HFFc6 (cell line): ENCODE results near the gene IFT122. TPM values are rescaled to one million over a fixed set of nuclear protein-coding genes. Genes with fewer than 3 reads are reported as not detected.
"Not testable (repeated sequence)": the region's sequence is repeated elsewhere in the genome, so short reads cannot be mapped to it uniquely, and the experiment has no call there.

Experiments
- DNase-seq: peaks from one replicate; pipeline ENCODE4 v3.0.0-alpha.2; 2018
- H3K27ac Mint-ChIP-seq: 2 replicates; pipeline ENCODE4 v1.8.0; 2020; ENCODE audit warnings: mild to moderate bottlenecking, mixed read lengths
- H3K27me3 Mint-ChIP-seq: 2 replicates; pipeline ENCODE4 v1.8.0; 2021; ENCODE audit warnings: mild to moderate bottlenecking, moderate library complexity, mixed read lengths; ENCODE audit not compliant: insufficient read depth
- H3K36me3 Mint-ChIP-seq: 2 replicates; pipeline ENCODE4 v1.8.0; 2021; ENCODE audit warnings: low read depth, mixed read lengths
- H3K4me1 Mint-ChIP-seq: 2 replicates; pipeline ENCODE4 v1.8.0; 2020; ENCODE audit warnings: low read depth, mixed read lengths
- H3K4me3 Mint-ChIP-seq: 2 replicates; pipeline ENCODE4 v1.8.0; 2020; ENCODE audit warnings: mild to moderate bottlenecking, moderate library complexity, mixed read lengths
- H3K9me3 Mint-ChIP-seq: 2 replicates; pipeline ENCODE4 v1.8.0; 2020; ENCODE audit warnings: mild to moderate bottlenecking, mixed read lengths
- total RNA-seq, 6 experiments: library from RNA; stranded (reverse); fragmentation: NEBNext Ultra II Directional; extraction: Animal tissue kit (Norgen Biotek cat#: 25700); gene quantifications; 2 replicates in 1 of 6; 3 replicates in 5 of 6; pipeline ENCODE4 v1.2.3, GENCODE V29; 2021
- TF ChIP-seq, protein P1 (sequence below): fragments of 200-600 bp; sonication (generic); IDR thresholded peaks from 2 replicates; pipeline ENCODE4 v1.5.0; 2021; ENCODE audit warnings: antibody characterized with exemption, mild to moderate bottlenecking

The IFT122 gene
- total RNA-seq, 6 experiments from 2014 or later, result 12.2 to 18.8 (median 18.2) TPM

DNA sequence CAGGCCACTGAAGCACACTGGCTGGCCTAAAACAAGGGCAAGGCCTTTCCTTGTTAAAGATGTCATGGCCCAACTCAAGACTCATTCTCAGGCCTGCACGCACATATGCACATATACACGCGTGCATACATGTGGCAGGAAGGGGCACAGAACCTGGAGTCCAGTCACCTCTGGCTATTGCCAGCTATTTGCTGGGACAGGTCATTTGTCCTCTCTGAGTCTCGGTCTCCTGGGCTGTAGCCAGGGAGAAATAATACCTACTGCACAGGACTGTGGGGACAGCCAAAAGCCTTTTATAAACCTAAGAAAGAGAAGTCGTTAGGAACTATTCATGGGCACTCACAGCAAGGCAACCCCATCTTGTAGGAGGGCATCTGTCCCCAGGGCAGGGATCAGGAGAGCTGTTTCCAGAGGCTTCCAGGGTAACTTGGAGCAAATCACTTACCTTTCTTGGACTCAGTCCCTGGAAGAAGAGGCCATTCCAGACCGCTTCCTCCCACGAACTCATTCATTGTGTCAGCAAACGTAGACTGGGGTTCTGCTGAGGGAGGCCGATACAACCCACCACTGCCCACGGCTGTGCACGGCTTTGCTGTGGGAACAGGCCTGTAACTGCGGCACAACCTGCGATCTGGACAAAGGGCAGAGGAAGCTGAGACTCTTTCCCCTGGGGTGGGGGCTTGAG is 47.3 kb downstream of the IFT122 start:
- Mint-ChIP-seq H3K9me3 (no peaks in the 10 kb centered on the region), H3K27me3 (peaks cover 2% of the 10 kb centered on the region; the same call in 1 of the 2 replicates), H3K4me3 (no peak overlapping the region), H3K36me3 (peaks cover 9% of the 10 kb centered on the region; the same call in 1 of the 2 replicates), H3K27ac (peak overlapping the region; percentile 87), H3K4me1 (peaks cover 53% of the 10 kb centered on the region)
- no peak for DNase-seq
- TF ChIP-seq, protein P1, sequence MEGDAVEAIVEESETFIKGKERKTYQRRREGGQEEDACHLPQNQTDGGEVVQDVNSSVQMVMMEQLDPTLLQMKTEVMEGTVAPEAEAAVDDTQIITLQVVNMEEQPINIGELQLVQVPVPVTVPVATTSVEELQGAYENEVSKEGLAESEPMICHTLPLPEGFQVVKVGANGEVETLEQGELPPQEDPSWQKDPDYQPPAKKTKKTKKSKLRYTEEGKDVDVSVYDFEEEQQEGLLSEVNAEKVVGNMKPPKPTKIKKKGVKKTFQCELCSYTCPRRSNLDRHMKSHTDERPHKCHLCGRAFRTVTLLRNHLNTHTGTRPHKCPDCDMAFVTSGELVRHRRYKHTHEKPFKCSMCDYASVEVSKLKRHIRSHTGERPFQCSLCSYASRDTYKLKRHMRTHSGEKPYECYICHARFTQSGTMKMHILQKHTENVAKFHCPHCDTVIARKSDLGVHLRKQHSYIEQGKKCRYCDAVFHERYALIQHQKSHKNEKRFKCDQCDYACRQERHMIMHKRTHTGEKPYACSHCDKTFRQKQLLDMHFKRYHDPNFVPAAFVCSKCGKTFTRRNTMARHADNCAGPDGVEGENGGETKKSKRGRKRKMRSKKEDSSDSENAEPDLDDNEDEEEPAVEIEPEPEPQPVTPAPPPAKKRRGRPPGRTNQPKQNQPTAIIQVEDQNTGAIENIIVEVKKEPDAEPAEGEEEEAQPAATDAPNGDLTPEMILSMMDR, result no peak

DNA sequence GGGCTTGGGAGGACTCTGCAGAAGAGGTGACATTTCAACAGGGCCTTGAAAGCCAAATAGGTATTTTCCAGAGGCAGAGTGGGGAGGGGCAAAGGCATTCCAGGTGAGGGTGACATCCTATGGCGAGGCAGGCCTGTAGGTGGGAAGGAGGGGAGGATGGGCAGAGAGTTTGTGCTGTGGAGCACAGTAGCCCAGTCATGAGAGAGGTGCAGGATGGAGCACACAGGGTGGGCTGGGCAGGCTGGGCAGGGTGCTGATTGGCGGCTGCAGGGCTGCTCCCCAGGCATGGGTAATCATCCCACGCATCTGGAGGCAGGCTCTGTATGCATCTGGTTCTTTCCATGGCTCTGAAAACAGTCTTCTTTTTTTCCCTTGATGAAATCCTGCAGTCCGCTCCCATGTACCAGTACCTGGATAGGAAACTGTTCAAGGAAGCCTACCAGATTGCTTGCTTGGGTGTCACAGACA is 47.9 kb downstream of the IFT122 start:
- not testable (repeated sequence) for H3K4me3 Mint-ChIP-seq, H3K36me3 Mint-ChIP-seq, H3K27me3 Mint-ChIP-seq, DNase-seq, H3K9me3 Mint-ChIP-seq, H3K27ac Mint-ChIP-seq
- H3K4me1 Mint-ChIP-seq, result peaks cover 47% of the 10 kb centered on the region

DNA sequence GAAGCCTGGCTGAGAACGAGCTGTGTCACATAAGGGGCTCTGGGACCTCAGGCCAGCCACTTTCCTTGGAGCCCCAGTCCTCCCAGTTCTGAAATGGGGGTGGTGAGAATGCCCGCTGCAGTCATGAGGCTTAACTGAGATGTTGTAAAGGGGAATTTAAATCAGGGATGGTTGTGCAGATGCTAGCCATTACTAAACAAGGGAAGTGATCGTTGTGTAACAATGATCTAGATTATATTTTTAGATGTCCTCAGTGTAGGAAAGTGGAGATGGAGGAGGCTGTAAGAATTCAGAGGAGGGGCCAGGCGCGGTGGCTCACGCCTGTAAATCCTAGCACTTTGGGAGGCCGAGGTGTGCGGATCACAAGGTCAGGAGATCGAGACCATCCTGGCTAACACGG is 49.2 kb downstream of the IFT122 start:
- not testable (repeated sequence) for H3K4me3 Mint-ChIP-seq, H3K9me3 Mint-ChIP-seq, H3K27ac Mint-ChIP-seq, DNase-seq, H3K27me3 Mint-ChIP-seq
- Mint-ChIP-seq H3K4me1 (peaks cover 54% of the 10 kb centered on the region), H3K36me3 (peaks cover 13% of the 10 kb centered on the region)

DNA sequence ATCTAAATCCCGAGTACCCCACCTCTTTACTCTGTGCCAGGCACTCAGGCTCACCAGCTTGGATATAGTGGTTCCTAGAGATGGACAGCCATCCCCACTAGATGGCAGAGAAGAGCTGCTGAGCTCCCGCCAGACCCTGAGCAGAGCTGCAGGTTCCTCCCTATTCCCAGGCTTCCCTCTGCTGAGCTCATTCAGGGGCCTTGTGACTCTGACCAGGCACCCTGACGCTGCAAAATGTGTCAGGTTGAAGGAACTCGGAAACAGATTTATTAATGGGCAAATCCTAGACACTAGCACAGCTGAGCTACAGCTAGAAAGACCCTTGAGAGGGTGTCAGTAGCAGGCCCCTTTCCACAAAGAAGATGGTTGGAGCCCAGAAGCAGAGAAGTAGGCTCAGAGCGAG is 50.2 kb downstream of the IFT122 start:
- Mint-ChIP-seq H3K27ac (peak overlapping the region; percentile 94), H3K27me3 (no peaks in the 10 kb centered on the region; the same call in 1 of the 2 replicates), H3K4me3 (no peak overlapping the region), H3K4me1 (peaks cover 56% of the 10 kb centered on the region), H3K9me3 (no peaks in the 10 kb centered on the region), H3K36me3 (peaks cover 13% of the 10 kb centered on the region)
- TF ChIP-seq, protein P1, result peak; percentile 92
- DNase-seq, result peak; percentile 91

DNA sequence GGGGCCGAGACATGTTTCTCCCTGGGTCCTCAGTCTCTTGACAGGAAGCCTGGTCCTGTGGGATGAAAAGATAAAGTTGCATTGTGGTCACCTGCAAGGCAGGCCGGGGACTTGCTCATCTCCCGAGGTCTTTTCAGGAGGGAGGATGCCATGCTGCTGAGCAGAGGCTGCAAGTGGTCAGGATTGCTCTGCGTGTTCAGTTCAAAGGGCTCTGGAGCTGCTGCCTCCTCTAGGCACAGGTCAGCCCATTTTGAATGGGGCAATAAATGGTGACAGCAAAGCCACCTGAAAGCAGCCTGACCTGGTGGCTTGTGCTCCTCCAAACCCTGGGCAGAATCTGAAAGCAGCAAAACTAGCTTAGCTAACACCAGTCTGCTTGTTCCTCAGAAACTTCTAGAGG is 51.1 kb downstream of the IFT122 start:
- H3K4me3 Mint-ChIP-seq, DNase-seq, H3K27me3 Mint-ChIP-seq, H3K9me3 Mint-ChIP-seq: not testable (repeated sequence)
- peaks cover 53% of the 10 kb centered on the region for H3K4me1 Mint-ChIP-seq
- H3K36me3 Mint-ChIP-seq, result peaks cover 13% of the 10 kb centered on the region
- H3K27ac Mint-ChIP-seq, result peak overlapping the region; percentile 94

DNA sequence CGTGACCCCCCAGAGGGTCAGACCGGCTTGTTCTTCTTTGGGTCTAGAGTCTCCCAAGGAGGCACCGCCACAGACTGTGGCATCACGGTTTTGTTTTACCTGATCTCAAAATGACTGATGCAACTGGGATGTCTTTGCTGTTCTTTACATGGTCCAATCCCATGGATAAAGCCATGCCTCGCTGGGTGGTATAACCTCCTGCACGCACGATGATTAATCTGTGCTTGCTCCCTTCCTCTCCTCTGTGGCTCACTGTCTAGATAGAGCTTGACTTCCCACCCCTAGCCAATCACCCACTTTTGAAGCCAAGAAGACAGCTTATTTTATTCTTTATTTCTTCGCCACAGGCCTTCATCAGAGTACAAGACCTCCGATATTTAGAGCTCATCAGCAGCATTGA is 51.8 kb downstream of the IFT122 start:
- Mint-ChIP-seq H3K9me3 (no peaks in the 10 kb centered on the region), H3K4me3 (no peak overlapping the region), H3K4me1 (peaks cover 52% of the 10 kb centered on the region), H3K27me3 (no peaks in the 10 kb centered on the region; the same call in 1 of the 2 replicates), H3K36me3 (peaks cover 17% of the 10 kb centered on the region), H3K27ac (peak overlapping the region; percentile 27; the same call in 1 of the 2 replicates)
- TF ChIP-seq, protein P1, result no peak
- no peak for DNase-seq

DNA sequence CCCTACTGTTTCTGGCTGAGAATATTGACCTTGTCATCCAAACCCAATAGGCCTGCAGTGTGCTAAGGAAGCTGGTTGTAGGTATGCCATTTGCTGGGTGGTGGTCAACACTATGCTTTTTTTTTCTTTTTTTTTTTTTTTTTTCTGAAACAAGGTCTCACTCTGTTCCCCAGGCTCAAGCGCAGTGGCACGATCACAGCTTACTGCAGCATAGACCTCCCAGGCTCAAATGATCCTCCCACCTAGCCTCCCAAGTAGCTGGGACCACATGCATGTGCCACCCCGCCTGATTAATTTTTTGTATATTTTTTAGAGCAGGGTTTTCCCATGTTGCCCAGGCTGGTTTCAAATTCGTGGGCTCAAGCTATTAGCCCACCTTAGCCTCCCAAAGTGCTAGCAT is 52.7 kb downstream of the IFT122 start:
- TF ChIP-seq, protein P1, result no peak

More for the DNA sequence above, 52.7 kb downstream of the IFT122 start:
- H3K4me3 Mint-ChIP-seq, result no peak overlapping the region
- no peak for DNase-seq
- H3K27me3 Mint-ChIP-seq, result no peaks in the 10 kb centered on the region; the same call in 1 of the 2 replicates
- no peaks in the 10 kb centered on the region for H3K9me3 Mint-ChIP-seq
- peaks cover 50% of the 10 kb centered on the region for H3K4me1 Mint-ChIP-seq
- peaks cover 18% of the 10 kb centered on the region for H3K36me3 Mint-ChIP-seq
- H3K27ac Mint-ChIP-seq, result no peak overlapping the region
